Endothelial cell (in vitro differentiated cells): ENCODE results near the gene UBE2E2. TPM values are rescaled to one million over a fixed set of nuclear protein-coding genes. Genes with fewer than 3 reads are reported as not detected.

ENCODE experiments used
- DNase-seq: peaks from one replicate; pipeline ENCODE4 v3.0.0; 2021; ENCODE audit warnings: low spot score
- H3K27ac Mint-ChIP-seq: one replicate; pipeline ENCODE4 v1.8.0; 2021; ENCODE audit warnings: mixed read lengths, inconsistent platforms; ENCODE audit not compliant: unreplicated experiment
- H3K27me3 Mint-ChIP-seq: one replicate; pipeline ENCODE4 v1.8.0; 2021; ENCODE audit warnings: mild to moderate bottlenecking, moderate library complexity, mixed read lengths, inconsistent platforms; ENCODE audit not compliant: unreplicated experiment
- H3K36me3 Mint-ChIP-seq: one replicate; pipeline ENCODE4 v1.8.0; 2021; ENCODE audit warnings: mild to moderate bottlenecking, low read depth, mixed read lengths, inconsistent platforms; ENCODE audit not compliant: unreplicated experiment
- H3K4me1 Mint-ChIP-seq: one replicate; pipeline ENCODE4 v1.8.0; 2021; ENCODE audit warnings: mild to moderate bottlenecking, mixed read lengths, inconsistent platforms; ENCODE audit not compliant: unreplicated experiment
- H3K4me3 Mint-ChIP-seq: one replicate; pipeline ENCODE4 v1.8.0; 2021; ENCODE audit warnings: mild to moderate bottlenecking, mixed read lengths, inconsistent platforms; ENCODE audit not compliant: unreplicated experiment
- H3K9me3 Mint-ChIP-seq: one replicate; pipeline ENCODE4 v1.8.0; 2021; ENCODE audit warnings: mixed read lengths, inconsistent platforms; ENCODE audit not compliant: unreplicated experiment
- CTCF ChIP-seq: fragments of 200-600 bp; sonication (generic); IDR thresholded peaks from one replicate; pipeline ENCODE4 v1.5.0; 2021; ENCODE audit warnings: antibody characterized with exemption; ENCODE audit not compliant: unreplicated experiment
- total RNA-seq: library from RNA; stranded (reverse); fragmentation: NEBNext Ultra II Directional; extraction: Animal tissue kit (Norgen Biotek cat#: 25700); gene quantifications from one replicate; pipeline ENCODE4 v1.2.1, GENCODE V29; 2021; ENCODE audit not compliant: unreplicated experiment

The UBE2E2 gene
- total RNA-seq, 1 donor from 2014 or later, result 46.9 TPM

DNA sequence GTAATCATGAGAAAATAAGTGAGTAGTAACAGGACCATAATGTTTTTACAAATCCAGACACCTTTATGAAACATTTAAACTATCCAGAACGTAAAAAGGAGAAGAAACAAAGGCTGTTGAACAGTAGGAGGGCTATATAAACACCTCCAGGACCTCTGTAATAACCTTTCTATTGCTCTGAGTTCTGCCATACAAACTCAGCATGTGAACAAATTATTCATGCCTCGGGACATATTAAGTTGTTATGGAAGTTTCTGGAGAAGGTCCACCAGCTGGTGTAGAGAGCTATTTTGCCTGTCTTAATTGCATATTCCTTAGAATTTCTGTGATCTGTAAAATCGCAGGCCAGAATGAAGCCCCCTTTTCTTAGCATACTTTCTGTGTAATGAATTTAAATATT is 256.3 kb downstream of the UBE2E2 start:
- no peak overlapping the region for H3K27ac Mint-ChIP-seq
- peaks cover 1% of the 10 kb centered on the region for H3K27me3 Mint-ChIP-seq
- H3K9me3 Mint-ChIP-seq, result no peaks in the 10 kb centered on the region
- peaks cover 4% of the 10 kb centered on the region for H3K4me1 Mint-ChIP-seq
- DNase-seq, result no peak
- peaks cover 4% of the 10 kb centered on the region for H3K36me3 Mint-ChIP-seq
- no peak for TF ChIP-seq CTCF
- H3K4me3 Mint-ChIP-seq, result no peak overlapping the region

GRCh38 chr3:23459889-23460546 is 256.9 kb downstream of the UBE2E2 start:
- H3K9me3 Mint-ChIP-seq, result no peaks in the 10 kb centered on the region
- H3K4me1 Mint-ChIP-seq, result peaks cover under 1% of the 10 kb centered on the region
- H3K27ac Mint-ChIP-seq, result no peak overlapping the region
- H3K4me3 Mint-ChIP-seq, result no peak overlapping the region
- DNase-seq, result no peak
- peaks cover 1% of the 10 kb centered on the region for H3K27me3 Mint-ChIP-seq
- H3K36me3 Mint-ChIP-seq, result peaks cover 4% of the 10 kb centered on the region
- no peak for TF ChIP-seq CTCF

GRCh38 chr3:23461069-23461468 is 257.9 kb downstream of the UBE2E2 start:
- no peak for DNase-seq
- no peak for TF ChIP-seq CTCF
- no peak overlapping the region for H3K27ac Mint-ChIP-seq
- peaks cover 4% of the 10 kb centered on the region for H3K36me3 Mint-ChIP-seq
- H3K4me3 Mint-ChIP-seq, result no peak overlapping the region
- no peaks in the 10 kb centered on the region for H3K4me1 Mint-ChIP-seq
- peaks cover 1% of the 10 kb centered on the region for H3K27me3 Mint-ChIP-seq
- H3K9me3 Mint-ChIP-seq, result no peaks in the 10 kb centered on the region

- Mint-ChIP-seq H3K27me3 (peaks cover 3% of the 10 kb centered on the region), H3K9me3 (no peaks in the 10 kb centered on the region), H3K4me1 (peaks cover 2% of the 10 kb centered on the region), H3K27ac (no peak overlapping the region), H3K4me3 (no peak overlapping the region), H3K36me3 (no peaks in the 10 kb centered on the region)
- TF ChIP-seq CTCF, result no peak
- no peak for DNase-seq
Observed at GRCh38 chr3:23463791-23464190, 260.7 kb downstream of the UBE2E2 start.

DNA sequence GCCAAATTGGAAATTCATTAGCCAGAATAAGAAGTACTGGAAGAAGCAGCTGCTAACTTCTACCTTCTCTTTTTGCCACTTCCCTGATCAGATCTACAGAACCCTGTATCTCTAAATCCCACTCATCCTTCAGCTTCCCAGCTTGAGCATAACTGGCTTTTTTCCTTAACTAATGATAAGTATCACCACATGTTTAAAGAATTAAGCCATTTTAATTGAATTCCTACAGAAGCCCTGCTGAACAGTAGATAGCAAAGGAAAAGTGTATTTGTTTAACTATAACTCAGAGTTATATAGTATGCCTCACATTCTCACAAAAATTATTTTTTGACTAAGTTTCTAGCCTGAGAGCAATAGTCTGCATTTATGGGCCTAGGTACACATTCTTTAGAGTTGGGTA is 262.4 kb downstream of the UBE2E2 start:
- TF ChIP-seq CTCF, result no peak
- Mint-ChIP-seq H3K27ac (no peak overlapping the region), H3K9me3 (no peaks in the 10 kb centered on the region), H3K4me1 (peaks cover 14% of the 10 kb centered on the region), H3K27me3 (peaks cover 3% of the 10 kb centered on the region), H3K36me3 (no peaks in the 10 kb centered on the region), H3K4me3 (no peak overlapping the region)
- DNase-seq, result no peak
